K562 (cell line): ENCODE measurements around the gene TRIM13.

Experiments used
- BACH1 ChIP-seq: fragments of 200-800 bp; sonication (Bioruptor generic); IDR thresholded peaks from 2 replicates; pipeline ENCODE4 v1.6.1; 2016; ENCODE audit warnings: missing genetic modification characterization, missing compliant biosample characterization
- RAD21 ChIP-seq, 2 experiments: fragments of 250-450 bp in 1 of 2; fragments of 450-650 bp in 1 of 2; sonication (Bioruptor Pico) in 1 of 2; formaldehyde crosslinking in 1 of 2; IDR thresholded peaks in 1 of 2; conservative IDR thresholded peaks in 1 of 2; 2 replicates each; pipeline versions ENCODE4 v1.4.0 to v1.8.0; 2020 to 2022; ENCODE audit warnings: mild to moderate bottlenecking in 2 of 2, moderate library complexity in 1 of 2
- TF ChIP-seq, protein P1 (sequence below), 2 experiments: fragments of 450-650 bp; formaldehyde crosslinking in 1 of 2; IDR thresholded peaks; 2 replicates each; pipeline versions ENCODE4 v1.4.0 to v1.6.1; 2014 to 2020; ENCODE audit warnings: mild to moderate bottlenecking in 2 of 2, borderline replicate concordance in 1 of 2, low read depth in 1 of 2

DNA sequence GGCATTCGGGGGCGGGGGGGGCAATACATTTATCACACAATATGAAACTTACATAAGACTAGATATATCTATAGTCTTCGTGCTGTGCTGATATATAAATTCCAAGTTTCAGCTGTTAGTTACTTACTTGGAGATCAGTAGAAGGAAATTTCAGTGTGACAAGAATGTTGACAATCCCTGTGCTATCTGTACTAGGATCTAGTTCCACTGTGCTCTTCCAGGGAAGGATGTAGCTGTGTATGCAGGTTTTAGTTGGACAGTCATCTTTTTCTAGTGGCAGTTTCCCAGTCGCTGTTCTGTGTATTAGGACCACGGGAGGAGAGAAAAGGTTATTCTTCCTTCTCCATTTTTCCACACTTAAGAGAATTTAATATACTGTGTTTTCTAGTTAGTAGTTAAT is 3.2 kb upstream of the TRIM13 start:
- TF ChIP-seq, protein P1, sequence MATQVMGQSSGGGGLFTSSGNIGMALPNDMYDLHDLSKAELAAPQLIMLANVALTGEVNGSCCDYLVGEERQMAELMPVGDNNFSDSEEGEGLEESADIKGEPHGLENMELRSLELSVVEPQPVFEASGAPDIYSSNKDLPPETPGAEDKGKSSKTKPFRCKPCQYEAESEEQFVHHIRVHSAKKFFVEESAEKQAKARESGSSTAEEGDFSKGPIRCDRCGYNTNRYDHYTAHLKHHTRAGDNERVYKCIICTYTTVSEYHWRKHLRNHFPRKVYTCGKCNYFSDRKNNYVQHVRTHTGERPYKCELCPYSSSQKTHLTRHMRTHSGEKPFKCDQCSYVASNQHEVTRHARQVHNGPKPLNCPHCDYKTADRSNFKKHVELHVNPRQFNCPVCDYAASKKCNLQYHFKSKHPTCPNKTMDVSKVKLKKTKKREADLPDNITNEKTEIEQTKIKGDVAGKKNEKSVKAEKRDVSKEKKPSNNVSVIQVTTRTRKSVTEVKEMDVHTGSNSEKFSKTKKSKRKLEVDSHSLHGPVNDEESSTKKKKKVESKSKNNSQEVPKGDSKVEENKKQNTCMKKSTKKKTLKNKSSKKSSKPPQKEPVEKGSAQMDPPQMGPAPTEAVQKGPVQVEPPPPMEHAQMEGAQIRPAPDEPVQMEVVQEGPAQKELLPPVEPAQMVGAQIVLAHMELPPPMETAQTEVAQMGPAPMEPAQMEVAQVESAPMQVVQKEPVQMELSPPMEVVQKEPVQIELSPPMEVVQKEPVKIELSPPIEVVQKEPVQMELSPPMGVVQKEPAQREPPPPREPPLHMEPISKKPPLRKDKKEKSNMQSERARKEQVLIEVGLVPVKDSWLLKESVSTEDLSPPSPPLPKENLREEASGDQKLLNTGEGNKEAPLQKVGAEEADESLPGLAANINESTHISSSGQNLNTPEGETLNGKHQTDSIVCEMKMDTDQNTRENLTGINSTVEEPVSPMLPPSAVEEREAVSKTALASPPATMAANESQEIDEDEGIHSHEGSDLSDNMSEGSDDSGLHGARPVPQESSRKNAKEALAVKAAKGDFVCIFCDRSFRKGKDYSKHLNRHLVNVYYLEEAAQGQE (IDR thresholded peaks at IDR 0.05; ENCODE audit: borderline replicate concordance) = no peak
- TF ChIP-seq, protein P1 (CRISPR knock-in tag; IDR thresholded peaks at IDR 0.05; ENCODE audit: low read depth) = no peak
- TF ChIP-seq BACH1 (tag) (no peak), RAD21 (CRISPR knock-in tag; conservative IDR thresholded peaks at IDR 0.05 in 1 of 2, IDR thresholded peaks at IDR 0.05 in 1 of 2) (no peak)
